WTC11 (cell line): ENCODE measurements around the gene ZMYND8. TPM values are rescaled to one million over a fixed set of nuclear protein-coding genes. Genes with fewer than 3 reads are reported as not detected.

ENCODE experiments used
- ATAC-seq: fragments of 200-7000 bp; cut with Tn5 transposase; 2 replicates; pipeline ENCODE4 v1.10.0; 2021; ENCODE audit warnings: mild to moderate bottlenecking, moderate library complexity
- CTCF ChIA-PET: fragments of 300-600 bp; sonication (Branson Sonifier 250); formaldehyde crosslinking; loops from one replicate; lab custom pipeline; 2021; ENCODE audit warnings: antibody characterized with exemption; lab: Charles Lee
- POLR2A ChIA-PET: fragments of 350-600 bp; sonication (Branson Sonifier 250); formaldehyde crosslinking; loops from one replicate; lab custom pipeline; 2021; ENCODE audit warnings: antibody characterized with exemption; lab: Charles Lee
- DNase-seq: peaks from one replicate; pipeline ENCODE4 v3.0.0; 2021; ENCODE audit warnings: low spot score
- H3K27ac Mint-ChIP-seq: 2 replicates; pipeline ENCODE4 v1.8.0; 2021; ENCODE audit warnings: mixed read lengths
- H3K27me3 Mint-ChIP-seq: 2 replicates; pipeline ENCODE4 v1.8.0; 2021; ENCODE audit warnings: low read depth, mild to moderate bottlenecking, moderate library complexity, mixed read lengths
- H3K36me3 Mint-ChIP-seq: 2 replicates; pipeline ENCODE4 v1.8.0; 2021; ENCODE audit warnings: mixed read lengths
- H3K4me1 Mint-ChIP-seq: 2 replicates; pipeline ENCODE4 v1.8.0; 2022; ENCODE audit warnings: mixed read lengths
- H3K4me3 Mint-ChIP-seq: 2 replicates; pipeline ENCODE4 v1.8.0; 2021; ENCODE audit warnings: mild to moderate bottlenecking, moderate library complexity, mixed read lengths
- H3K9me3 Mint-ChIP-seq: 2 replicates; pipeline ENCODE4 v1.8.0; 2021; ENCODE audit warnings: mixed read lengths
- FOXJ3 ChIP-seq: sonication (generic); formaldehyde crosslinking; IDR thresholded peaks from 2 replicates; pipeline ENCODE4 v1.9.0; 2021; ENCODE audit warnings: missing genetic modification reagents, mild to moderate bottlenecking, borderline replicate concordance
- GABPB1 ChIP-seq: sonication (generic); formaldehyde crosslinking; IDR thresholded peaks from 2 replicates; pipeline ENCODE4 v1.8.1; 2023; ENCODE audit warnings: mild to moderate bottlenecking, missing genetic modification reagents
- GRHL2 ChIP-seq: fragments of 250-450 bp; sonication (Bioruptor Pico); IDR thresholded peaks from 2 replicates; pipeline ENCODE4 v1.8.0; 2022; ENCODE audit warnings: mild to moderate bottlenecking, moderate library complexity; ENCODE audit not compliant: insufficient replicate concordance, severe bottlenecking
- NFATC4 ChIP-seq: fragments of 250-450 bp; sonication (Bioruptor Pico); IDR thresholded peaks from 2 replicates; pipeline ENCODE4 v1.9.0; 2021; ENCODE audit warnings: mild to moderate bottlenecking
- RORB ChIP-seq: fragments of 250-450 bp; sonication (Bioruptor Pico); IDR thresholded peaks from 2 replicates; pipeline ENCODE4 v1.9.0; 2021; ENCODE audit warnings: mild to moderate bottlenecking
- total RNA-seq: library from RNA; stranded (reverse); gene quantifications from 3 replicates; pipeline ENCODE4 v1.2.3, GENCODE V29; 2021
- TF ChIP-seq, protein P1 (sequence below): sonication (generic); formaldehyde crosslinking; IDR thresholded peaks from 2 replicates; pipeline ENCODE4 v1.8.0; 2022; ENCODE audit warnings: mild to moderate bottlenecking, missing genetic modification reagents
- TF ChIP-seq, protein P2 (sequence below): fragments of 250-450 bp; sonication (Bioruptor Pico); IDR thresholded peaks from 2 replicates; pipeline ENCODE4 v1.9.0; 2021; ENCODE audit warnings: mild to moderate bottlenecking
- TF ChIP-seq, protein P3 (sequence below): sonication (generic); formaldehyde crosslinking; IDR thresholded peaks from 2 replicates; pipeline ENCODE4 v1.8.0; 2022; ENCODE audit warnings: missing genetic modification reagents
- TF ChIP-seq, protein P4 (sequence below): sonication (generic); formaldehyde crosslinking; IDR thresholded peaks from 2 replicates; pipeline ENCODE4 v1.8.1; 2022; ENCODE audit warnings: low read depth, mild to moderate bottlenecking, moderate library complexity, missing genetic modification reagents, borderline replicate concordance
- TF ChIP-seq, protein P5 (sequence below): sonication (generic); formaldehyde crosslinking; IDR thresholded peaks from 2 replicates; pipeline ENCODE4 v1.8.0; 2022; ENCODE audit warnings: mild to moderate bottlenecking, missing genetic modification reagents
- TF ChIP-seq, protein P6 (sequence below): sonication (generic); formaldehyde crosslinking; IDR thresholded peaks from 2 replicates; pipeline ENCODE4 v1.8.1; 2023; ENCODE audit warnings: mild to moderate bottlenecking, missing genetic modification reagents, borderline replicate concordance

ZMYND8 gene
- total RNA-seq, 1 experiment from 2014 or later: 114 TPM

DNA sequence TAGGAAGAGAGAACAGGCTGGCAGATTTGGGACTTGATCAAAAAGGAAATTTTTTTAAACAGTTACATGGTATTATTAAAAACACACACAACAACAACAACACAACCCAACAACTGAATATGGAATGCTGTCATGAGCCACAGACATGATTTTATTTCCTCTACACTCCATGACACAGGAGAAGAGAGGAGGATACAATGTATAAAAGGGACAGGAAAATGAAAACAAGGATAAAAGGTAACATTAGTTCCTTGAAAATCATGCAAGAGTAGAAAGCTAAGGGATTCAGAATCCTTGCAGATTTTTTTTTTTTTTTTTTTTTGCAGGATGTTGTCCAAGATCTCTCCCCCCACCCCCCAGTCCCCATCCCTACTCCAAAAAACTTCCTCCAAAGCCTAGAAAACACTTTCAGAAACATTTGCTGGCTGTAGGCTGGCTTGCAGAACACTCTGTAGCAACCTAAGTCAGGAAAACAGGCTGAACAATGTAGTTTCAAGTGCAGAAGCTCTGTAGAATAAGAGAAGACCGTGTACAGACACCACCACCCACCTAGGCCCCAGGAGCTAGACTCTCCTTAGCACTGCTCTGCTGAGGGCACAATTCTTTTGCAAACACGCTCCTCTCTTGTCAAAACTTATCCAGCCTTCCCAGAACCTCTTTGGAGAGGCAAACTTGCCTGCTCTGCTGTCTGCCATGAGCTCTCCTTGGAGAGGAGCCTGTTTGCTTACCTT lies 845 bp downstream of the ZMYND8 start:
- DNase-seq (no peak), ATAC-seq (no peak)
- Mint-ChIP-seq H3K9me3 (no peaks in the 10 kb centered on the region), H3K27me3 (no peaks in the 10 kb centered on the region), H3K4me1 (no peaks in the 10 kb centered on the region; the same call in 1 of the 2 replicates), H3K27ac (peak overlapping the region; percentile 99), H3K4me3 (peak overlapping the region; percentile 56), H3K36me3 (peaks cover 2% of the 10 kb centered on the region; the same call in 1 of the 2 replicates)
- POLR2A ChIA-PET: interaction anchor here (0.6 to 10.3 kb wide), 6 partner anchors 8 to 73 kb away, joined by 3 to 140 read pairs (median 5); no protein-coding TSS in a partner anchor
- TF ChIP-seq, protein P1, sequence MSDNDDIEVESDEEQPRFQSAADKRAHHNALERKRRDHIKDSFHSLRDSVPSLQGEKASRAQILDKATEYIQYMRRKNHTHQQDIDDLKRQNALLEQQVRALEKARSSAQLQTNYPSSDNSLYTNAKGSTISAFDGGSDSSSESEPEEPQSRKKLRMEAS (CRISPR knock-in tag): 0 out of 2 replicates have a peak, but pooled peaks have one; percentile 8
- TF ChIP-seq GRHL2: no peak
- CTCF ChIA-PET: interaction anchor here (0.5 to 8.3 kb wide), 7 partner anchors 11 to 82 kb away, joined by 3 to 111 read pairs (median 5); no protein-coding TSS in a partner anchor

DNA sequence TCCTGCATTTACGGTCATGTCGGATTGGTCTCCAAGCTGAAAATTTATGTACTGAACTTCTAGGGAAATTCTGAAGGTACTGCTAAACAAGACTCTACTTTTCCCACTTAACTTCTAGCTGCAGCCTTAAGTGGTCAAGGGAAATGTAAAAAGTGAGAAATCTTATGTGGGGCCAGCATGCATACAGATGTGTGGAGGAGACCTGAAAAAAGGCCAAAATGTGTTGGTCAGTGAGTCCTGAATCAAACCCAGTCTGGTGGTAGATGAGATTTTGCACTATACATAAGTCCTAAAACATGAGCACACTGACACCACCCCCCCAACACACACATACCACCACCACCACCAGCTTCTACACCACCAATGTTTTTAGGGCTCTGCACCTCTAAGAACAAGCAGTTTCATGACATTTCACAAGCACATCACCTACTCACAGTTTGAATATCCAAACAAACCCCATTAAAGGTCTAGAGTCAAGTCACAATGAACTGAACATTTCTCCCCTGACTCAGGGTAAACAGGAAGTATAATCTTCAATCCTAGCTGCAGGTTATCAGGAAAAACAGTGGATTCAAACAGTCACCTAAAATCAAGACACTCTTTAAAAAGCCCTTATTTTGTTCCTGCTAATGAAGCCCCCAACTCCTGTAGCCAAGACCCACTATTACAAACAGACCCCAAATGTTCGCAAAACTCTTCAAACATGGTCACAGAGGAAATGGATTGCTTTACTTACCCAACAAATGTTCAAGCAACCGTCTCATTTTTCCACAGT lies 1.6 kb downstream of the ZMYND8 start:
- Mint-ChIP-seq H3K36me3 (peaks cover 2% of the 10 kb centered on the region; the same call in 1 of the 2 replicates), H3K4me1 (no peaks in the 10 kb centered on the region; the same call in 1 of the 2 replicates), H3K27ac (peak overlapping the region; percentile 99), H3K9me3 (no peaks in the 10 kb centered on the region), H3K27me3 (no peaks in the 10 kb centered on the region), H3K4me3 (peak overlapping the region; percentile 56)
- ChIA-PET CTCF (interaction anchor here (0.5 to 4.2 kb wide), 2 partner anchors 29 to 33 kb away, joined by 4 to 41 read pairs; no protein-coding TSS in a partner anchor), POLR2A (interaction anchor here (0.6 to 10.3 kb wide), 3 partner anchors 36 to 155 kb away, joined by 3 to 140 read pairs (median 7); no protein-coding TSS in a partner anchor)
- DNase-seq (no peak), ATAC-seq (no peak)
- TF ChIP-seq RORB (CRISPR knock-in tag) (no peak), GABPB1 (peak; percentile 50; the same call in 1 of the 2 replicates), NFATC4 (no peak), FOXJ3 (no peak)
- TF ChIP-seq, protein P2, sequence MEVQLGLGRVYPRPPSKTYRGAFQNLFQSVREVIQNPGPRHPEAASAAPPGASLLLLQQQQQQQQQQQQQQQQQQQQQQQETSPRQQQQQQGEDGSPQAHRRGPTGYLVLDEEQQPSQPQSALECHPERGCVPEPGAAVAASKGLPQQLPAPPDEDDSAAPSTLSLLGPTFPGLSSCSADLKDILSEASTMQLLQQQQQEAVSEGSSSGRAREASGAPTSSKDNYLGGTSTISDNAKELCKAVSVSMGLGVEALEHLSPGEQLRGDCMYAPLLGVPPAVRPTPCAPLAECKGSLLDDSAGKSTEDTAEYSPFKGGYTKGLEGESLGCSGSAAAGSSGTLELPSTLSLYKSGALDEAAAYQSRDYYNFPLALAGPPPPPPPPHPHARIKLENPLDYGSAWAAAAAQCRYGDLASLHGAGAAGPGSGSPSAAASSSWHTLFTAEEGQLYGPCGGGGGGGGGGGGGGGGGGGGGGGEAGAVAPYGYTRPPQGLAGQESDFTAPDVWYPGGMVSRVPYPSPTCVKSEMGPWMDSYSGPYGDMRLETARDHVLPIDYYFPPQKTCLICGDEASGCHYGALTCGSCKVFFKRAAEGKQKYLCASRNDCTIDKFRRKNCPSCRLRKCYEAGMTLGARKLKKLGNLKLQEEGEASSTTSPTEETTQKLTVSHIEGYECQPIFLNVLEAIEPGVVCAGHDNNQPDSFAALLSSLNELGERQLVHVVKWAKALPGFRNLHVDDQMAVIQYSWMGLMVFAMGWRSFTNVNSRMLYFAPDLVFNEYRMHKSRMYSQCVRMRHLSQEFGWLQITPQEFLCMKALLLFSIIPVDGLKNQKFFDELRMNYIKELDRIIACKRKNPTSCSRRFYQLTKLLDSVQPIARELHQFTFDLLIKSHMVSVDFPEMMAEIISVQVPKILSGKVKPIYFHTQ: no peak
- TF ChIP-seq, protein P3, sequence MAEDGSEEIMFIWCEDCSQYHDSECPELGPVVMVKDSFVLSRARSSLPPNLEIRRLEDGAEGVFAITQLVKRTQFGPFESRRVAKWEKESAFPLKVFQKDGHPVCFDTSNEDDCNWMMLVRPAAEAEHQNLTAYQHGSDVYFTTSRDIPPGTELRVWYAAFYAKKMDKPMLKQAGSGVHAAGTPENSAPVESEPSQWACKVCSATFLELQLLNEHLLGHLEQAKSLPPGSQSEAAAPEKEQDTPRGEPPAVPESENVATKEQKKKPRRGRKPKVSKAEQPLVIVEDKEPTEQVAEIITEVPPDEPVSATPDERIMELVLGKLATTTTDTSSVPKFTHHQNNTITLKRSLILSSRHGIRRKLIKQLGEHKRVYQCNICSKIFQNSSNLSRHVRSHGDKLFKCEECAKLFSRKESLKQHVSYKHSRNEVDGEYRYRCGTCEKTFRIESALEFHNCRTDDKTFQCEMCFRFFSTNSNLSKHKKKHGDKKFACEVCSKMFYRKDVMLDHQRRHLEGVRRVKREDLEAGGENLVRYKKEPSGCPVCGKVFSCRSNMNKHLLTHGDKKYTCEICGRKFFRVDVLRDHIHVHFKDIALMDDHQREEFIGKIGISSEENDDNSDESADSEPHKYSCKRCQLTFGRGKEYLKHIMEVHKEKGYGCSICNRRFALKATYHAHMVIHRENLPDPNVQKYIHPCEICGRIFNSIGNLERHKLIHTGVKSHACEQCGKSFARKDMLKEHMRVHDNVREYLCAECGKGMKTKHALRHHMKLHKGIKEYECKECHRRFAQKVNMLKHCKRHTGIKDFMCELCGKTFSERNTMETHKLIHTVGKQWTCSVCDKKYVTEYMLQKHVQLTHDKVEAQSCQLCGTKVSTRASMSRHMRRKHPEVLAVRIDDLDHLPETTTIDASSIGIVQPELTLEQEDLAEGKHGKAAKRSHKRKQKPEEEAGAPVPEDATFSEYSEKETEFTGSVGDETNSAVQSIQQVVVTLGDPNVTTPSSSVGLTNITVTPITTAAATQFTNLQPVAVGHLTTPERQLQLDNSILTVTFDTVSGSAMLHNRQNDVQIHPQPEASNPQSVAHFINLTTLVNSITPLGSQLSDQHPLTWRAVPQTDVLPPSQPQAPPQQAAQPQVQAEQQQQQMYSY: no peak
- TF ChIP-seq, protein P4, sequence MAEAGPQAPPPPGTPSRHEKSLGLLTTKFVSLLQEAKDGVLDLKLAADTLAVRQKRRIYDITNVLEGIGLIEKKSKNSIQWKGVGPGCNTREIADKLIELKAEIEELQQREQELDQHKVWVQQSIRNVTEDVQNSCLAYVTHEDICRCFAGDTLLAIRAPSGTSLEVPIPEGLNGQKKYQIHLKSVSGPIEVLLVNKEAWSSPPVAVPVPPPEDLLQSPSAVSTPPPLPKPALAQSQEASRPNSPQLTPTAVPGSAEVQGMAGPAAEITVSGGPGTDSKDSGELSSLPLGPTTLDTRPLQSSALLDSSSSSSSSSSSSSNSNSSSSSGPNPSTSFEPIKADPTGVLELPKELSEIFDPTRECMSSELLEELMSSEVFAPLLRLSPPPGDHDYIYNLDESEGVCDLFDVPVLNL (CRISPR knock-in tag): no peak
- TF ChIP-seq, protein P5, sequence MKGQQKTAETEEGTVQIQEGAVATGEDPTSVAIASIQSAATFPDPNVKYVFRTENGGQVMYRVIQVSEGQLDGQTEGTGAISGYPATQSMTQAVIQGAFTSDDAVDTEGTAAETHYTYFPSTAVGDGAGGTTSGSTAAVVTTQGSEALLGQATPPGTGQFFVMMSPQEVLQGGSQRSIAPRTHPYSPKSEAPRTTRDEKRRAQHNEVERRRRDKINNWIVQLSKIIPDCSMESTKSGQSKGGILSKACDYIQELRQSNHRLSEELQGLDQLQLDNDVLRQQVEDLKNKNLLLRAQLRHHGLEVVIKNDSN (CRISPR knock-in tag): no peak
- TF ChIP-seq, protein P6, sequence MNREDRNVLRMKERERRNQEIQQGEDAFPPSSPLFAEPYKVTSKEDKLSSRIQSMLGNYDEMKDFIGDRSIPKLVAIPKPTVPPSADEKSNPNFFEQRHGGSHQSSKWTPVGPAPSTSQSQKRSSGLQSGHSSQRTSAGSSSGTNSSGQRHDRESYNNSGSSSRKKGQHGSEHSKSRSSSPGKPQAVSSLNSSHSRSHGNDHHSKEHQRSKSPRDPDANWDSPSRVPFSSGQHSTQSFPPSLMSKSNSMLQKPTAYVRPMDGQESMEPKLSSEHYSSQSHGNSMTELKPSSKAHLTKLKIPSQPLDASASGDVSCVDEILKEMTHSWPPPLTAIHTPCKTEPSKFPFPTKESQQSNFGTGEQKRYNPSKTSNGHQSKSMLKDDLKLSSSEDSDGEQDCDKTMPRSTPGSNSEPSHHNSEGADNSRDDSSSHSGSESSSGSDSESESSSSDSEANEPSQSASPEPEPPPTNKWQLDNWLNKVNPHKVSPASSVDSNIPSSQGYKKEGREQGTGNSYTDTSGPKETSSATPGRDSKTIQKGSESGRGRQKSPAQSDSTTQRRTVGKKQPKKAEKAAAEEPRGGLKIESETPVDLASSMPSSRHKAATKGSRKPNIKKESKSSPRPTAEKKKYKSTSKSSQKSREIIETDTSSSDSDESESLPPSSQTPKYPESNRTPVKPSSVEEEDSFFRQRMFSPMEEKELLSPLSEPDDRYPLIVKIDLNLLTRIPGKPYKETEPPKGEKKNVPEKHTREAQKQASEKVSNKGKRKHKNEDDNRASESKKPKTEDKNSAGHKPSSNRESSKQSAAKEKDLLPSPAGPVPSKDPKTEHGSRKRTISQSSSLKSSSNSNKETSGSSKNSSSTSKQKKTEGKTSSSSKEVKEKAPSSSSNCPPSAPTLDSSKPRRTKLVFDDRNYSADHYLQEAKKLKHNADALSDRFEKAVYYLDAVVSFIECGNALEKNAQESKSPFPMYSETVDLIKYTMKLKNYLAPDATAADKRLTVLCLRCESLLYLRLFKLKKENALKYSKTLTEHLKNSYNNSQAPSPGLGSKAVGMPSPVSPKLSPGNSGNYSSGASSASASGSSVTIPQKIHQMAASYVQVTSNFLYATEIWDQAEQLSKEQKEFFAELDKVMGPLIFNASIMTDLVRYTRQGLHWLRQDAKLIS: no peak
